NCI-H187 treated with DMSO at 0.1 percent for 48 hours (cell line): ENCODE results near the gene PHC1.

Experiments used
- DNase-seq: peaks from one replicate; lab custom pipeline; 2025; lab: John Stamatoyannopoulos, UW

PHC1 gene

DNA sequence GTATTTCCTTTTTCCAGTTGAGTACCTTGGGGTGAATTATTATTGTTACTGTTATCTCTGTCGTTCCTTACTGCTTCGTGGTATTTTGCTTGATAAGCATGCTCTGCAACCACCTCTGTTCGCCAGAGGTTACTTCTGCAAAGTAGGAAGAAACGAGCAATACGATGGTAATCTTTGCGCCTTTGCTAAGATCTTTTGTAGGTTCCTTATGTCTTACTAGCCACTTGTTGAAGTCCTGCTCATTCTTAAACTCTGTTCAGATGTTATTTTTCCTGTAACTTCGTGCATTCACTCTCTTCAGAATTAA, 35.9 kb downstream of the PHC1 start:
- DNase-seq, result peak; percentile 14

DNA sequence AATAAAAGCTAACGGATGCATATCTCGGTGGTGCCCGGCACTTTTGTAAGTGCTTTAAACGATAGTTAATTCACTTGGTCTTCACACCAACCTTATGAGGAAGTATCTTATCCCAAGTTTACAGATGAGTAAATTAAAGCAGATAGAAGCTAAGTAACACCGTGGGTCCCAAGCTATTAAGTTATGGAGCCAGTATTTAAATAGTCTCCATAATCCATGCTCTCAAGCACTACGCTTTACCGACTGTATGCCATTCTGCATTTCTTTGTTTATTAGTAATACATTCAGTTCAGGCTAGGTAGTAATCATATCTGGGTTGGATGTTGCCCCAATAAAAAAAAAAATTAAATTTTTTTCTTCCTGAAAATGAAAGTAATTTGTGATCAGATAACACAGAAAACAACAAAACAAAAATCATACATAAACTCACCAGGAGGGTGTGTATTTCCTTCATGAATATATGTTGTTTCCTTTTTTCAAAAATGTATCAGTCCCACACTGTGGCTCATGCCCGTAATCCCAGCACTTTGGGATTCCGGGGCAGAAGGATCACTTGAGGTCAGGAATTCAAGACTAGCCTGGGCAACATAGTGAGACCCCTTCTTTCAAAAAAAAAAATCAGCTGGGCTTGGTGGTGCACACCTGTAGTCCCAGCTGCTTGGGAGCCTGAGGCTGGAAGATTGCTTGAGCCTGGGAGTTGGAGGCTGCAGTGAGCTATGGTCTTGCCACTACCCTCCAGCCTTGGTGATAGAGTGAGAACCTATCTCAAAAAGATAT, 36.6 kb downstream of the PHC1 start:
- no peak for DNase-seq

- DNase-seq, result no peak
Observed at GRCh38 chr12:8951744-8952143, 37.4 kb downstream of the PHC1 start.

- no peak for DNase-seq
Observed at GRCh38 chr12:8953773-8954402, 39.6 kb downstream of the PHC1 start.

DNA sequence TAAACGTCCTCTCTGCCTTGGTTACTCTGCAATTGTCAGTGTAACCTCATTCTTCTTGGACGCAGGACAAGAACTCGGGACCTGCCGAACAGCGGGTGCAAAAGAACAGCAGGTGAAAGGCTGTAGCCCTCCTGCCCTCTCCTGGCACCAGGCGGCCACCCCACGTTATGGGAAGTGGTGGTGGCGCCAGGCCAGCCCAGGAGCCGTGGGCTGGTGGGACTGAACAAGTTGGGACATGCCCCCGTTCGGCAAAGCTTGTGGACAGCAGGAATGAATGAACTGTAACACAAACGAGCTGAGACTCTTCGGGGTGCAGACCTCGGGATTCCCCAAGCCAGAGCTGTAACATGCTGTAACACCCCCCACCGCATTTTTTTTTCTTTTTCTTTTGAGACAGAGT, 41.8 kb downstream of the PHC1 start:
- no peak for DNase-seq

DNA sequence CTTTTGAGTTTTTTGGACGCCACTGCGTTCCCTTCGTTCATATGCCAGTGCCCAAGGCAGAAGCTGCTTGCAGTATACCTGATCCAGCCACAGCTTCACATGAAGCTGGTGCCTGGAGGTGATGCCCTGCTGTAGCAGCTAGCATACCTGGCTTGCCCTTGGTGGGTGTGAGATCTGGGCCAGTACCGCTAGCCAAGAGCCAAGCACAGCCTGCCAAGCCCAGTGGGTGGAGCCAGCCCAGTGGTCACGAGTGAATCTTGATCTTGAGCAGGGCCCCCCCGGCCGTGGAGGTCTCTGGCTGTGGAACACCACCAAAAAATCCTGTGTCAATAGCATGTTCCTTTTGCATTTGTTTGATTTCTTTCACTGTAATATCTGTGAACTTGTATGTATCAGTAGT, 42.5 kb downstream of the PHC1 start:
- no peak for DNase-seq

- no peak for DNase-seq
Observed at GRCh38 chr12:8957561-8957960, 43.3 kb downstream of the PHC1 start.

- DNase-seq, result no peak
Observed at GRCh38 chr12:8958066-8958465, 43.8 kb downstream of the PHC1 start.

GRCh38 chr12:8960176-8960575, 45.9 kb downstream of the PHC1 start:
- DNase-seq, result no peak

DNA sequence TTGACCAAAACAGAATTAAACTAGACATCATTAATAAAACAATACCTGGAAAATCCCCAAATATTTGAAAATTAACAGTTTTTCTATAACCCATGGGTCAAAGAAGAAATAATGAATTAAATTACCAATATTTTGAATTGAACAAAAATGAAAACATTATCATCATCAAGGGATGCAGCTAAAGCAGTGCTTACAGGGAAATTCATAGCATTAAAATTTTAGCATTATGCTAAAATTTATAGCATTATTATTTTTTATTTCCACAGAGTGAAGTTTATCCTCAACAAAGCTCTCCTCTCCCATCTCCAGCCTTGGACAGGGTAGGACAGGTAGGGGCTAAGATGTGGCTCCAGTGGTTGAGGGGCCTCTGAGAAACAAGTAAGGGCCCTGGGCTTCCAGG, 54.5 kb downstream of the PHC1 start:
- DNase-seq, result no peak

- no peak for DNase-seq
Observed at GRCh38 chr12:8969861-8970411, 55.6 kb downstream of the PHC1 start.

GRCh38 chr12:8970432-8970831, 56.1 kb downstream of the PHC1 start:
- DNase-seq, result no peak

GRCh38 chr12:8980137-8980536, 65.8 kb downstream of the PHC1 start:
- DNase-seq, result no peak

GRCh38 chr12:8985213-8985754, 71.0 kb downstream of the PHC1 start:
- no peak for DNase-seq

DNA sequence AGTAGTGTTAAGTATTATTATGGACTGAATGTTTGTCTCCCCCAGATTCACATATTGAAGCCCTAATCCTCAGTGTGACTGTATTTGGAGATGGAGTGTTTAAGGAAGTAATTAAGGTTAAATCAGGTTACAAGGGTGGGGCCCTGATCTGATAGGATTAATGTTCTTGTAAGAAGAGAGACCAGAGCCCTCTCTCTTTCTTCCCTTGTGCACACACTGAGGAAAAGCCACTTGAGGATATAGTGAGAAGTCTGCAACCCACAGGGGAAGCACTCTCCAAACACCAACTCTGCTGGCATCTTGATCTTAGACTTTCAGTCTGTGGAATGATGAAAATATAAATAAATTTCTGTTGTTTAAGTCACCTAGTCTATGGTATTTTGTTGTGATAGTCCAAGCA, 72.9 kb downstream of the PHC1 start:
- DNase-seq, result no peak

DNA sequence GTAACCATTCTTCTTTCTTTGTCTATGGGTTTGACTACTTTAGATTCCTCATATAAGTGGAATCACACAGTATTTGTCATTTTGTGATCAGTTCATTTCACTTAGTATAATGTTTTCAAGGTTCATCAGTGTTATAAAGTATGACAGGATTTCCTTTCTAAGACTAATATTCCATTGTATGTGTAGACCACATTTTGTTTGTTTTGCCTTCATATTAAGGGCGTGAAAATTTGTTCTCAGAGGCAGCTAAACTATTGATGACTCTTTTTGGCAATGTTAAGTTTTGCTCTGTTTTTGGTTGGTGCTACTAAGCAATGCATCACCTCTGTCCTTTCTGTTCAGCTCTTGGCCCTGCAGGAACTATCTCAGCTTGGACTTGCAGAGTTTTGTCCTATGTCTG, 73.4 kb downstream of the PHC1 start:
- DNase-seq, result no peak

DNA sequence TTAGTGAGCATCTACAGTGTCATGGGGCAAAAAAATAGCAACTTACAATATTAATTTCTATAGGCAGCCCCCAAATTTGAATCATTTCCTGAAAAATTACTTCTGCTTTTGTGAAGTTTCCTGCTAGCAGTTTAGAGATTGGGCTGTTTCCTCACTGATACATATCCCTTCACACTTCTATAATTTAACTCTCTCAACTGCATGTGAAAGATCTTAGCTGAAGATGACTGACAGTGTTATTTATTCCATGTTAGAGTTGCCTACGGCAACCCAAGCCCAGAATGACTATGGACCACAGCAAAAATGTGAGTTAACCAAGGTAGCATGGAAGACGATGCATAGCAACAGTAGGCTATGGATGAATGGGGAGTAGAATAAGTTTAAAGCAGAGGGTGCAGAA, 75.1 kb downstream of the PHC1 start, which contains the start of gene KLRG1:
Gene KLRG1, plus strand, starts transcription at position 134 of the 400 bp plus-strand sequence. Its CDS starts 90 bp downstream, at position 224.
- DNase-seq, result no peak
